IPS-18c (cell line): ENCODE measurements around the gene SLIT3.

Experiments used
- H3K4me3 ChIP-seq: 2 replicates; pipeline ENCODE4 v1.7.0; 2013; ENCODE audit warnings: low read depth, mild to moderate bottlenecking, low read length, moderate library complexity; ENCODE audit not compliant: insufficient read depth
- H3K9me3 ChIP-seq: one replicate; pipeline ENCODE4 v1.6.1; 2013; ENCODE audit warnings: mild to moderate bottlenecking, low read length, moderate library complexity; ENCODE audit not compliant: control insufficient read depth, insufficient read depth

The SLIT3 gene

GRCh38 chr5:169250887-169251286 lies 50.1 kb downstream of the SLIT3 start:
- H3K4me3 ChIP-seq: no peak overlapping the region

DNA sequence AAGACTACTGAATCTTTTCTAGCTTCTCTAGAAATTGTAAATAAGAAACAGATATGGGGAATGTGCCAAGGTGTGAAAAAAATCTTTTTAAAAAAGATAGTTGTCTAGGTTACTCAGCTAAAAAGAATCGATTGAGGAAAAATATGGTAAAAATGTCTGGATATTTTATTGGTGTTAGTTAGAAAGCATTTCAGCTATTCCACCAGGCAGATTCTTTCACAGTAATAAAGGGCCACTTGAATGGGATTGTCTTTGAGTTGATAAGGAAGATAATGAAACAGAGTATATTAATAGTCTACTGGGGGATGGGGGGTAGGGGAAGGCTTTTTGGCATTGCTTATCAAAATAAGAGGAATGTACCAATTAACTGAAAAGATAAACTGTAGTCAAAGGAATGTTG lies 51.9 kb downstream of the SLIT3 start:
- Histone ChIP-seq H3K9me3 (peaks cover 6% of the 10 kb centered on the region), H3K4me3 (no peak overlapping the region)

More at GRCh38 chr5:169250887-169251286, 50.1 kb downstream of the SLIT3 start:
- H3K9me3 ChIP-seq: peaks cover 3% of the 10 kb centered on the region

DNA sequence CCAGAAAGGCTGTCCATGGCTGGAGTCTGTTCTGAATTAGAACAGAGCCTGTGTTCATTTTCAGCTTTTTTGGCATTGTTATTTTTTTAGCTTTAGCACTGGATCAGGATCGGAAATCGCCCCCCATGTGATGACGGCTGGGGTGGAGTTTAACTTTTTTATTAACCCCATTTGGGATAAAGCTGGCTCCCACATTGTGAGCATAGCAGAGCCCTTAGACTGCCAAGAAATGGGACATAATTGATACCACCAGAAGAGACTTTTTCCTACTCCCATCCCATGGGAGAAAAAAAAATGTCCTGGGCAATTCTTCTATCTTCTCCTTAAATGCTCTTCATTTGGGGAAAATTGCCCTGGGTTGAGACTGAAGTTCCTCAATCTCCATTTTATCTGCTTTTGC lies 52.4 kb downstream of the SLIT3 start:
- peaks cover 6% of the 10 kb centered on the region for H3K9me3 ChIP-seq
- no peak overlapping the region for H3K4me3 ChIP-seq

GRCh38 chr5:169244812-169245211 lies 56.1 kb downstream of the SLIT3 start:
- H3K4me3 ChIP-seq: no peak overlapping the region
- H3K9me3 ChIP-seq: peaks cover 3% of the 10 kb centered on the region

GRCh38 chr5:169243651-169244422 lies 57.1 kb downstream of the SLIT3 start:
- H3K4me3 ChIP-seq: no peak overlapping the region
- H3K9me3 ChIP-seq: peaks cover 3% of the 10 kb centered on the region

DNA sequence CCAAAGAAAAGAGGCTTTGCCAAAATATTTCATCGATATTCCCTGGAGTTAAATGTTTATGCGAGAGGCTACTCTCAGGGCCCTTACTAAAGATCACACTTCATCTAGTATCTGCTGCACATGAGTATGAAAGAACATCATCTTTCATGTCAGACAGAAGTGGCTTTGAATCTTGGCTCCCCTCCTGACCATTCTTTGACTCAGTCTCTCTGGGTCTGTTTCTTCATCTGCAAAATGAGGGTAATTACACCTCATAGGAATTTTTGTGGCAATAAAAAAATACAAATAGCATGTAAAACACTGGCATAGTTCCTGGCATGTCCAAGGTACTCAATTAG lies 58.1 kb downstream of the SLIT3 start:
- H3K9me3 ChIP-seq: peaks cover 3% of the 10 kb centered on the region
- no peak overlapping the region for H3K4me3 ChIP-seq

DNA sequence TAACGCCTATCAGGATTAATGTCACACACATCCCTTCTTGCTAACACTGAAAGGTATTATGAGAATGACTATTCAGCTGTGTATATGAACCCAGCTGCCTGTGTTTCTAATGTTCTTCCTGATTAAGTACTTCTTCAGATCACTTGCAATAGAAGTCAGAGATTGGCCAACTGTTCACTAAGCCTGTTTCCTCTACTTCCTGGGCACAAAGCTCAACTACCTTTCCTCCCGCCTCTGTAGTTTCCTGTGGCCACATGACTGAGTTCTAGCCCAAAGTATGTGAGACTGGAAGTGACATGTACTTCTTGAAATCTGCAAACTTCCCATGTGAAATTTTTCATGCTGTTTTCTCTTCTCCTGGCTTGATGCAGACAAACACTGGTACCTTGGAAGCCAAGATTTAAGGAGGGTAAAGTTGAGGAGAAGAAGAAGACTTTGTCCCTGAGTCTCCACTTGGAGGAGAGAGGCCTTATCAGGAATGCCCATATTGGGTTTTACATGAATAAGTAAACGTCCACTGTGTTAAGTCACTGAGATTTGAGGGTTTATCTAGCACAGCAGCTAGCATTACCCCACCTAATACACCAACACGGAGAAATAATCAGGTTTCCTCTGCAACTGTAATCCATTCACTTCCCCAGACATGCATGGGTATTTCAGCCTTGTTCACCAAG lies 58.6 kb downstream of the SLIT3 start:
- peaks cover 3% of the 10 kb centered on the region for H3K9me3 ChIP-seq
- H3K4me3 ChIP-seq: no peak overlapping the region

GRCh38 chr5:169229342-169229892 lies 71.5 kb downstream of the SLIT3 start:
- no peak overlapping the region for H3K4me3 ChIP-seq
- no peaks in the 10 kb centered on the region for H3K9me3 ChIP-seq

- Histone ChIP-seq H3K9me3 (no peaks in the 10 kb centered on the region), H3K4me3 (no peak overlapping the region)
Measured at GRCh38 chr5:169226895-169227294, 74.0 kb downstream of the SLIT3 start.

- no peaks in the 10 kb centered on the region for H3K9me3 ChIP-seq
- H3K4me3 ChIP-seq: no peak overlapping the region
Measured at GRCh38 chr5:169225830-169226356, 75.0 kb downstream of the SLIT3 start.

DNA sequence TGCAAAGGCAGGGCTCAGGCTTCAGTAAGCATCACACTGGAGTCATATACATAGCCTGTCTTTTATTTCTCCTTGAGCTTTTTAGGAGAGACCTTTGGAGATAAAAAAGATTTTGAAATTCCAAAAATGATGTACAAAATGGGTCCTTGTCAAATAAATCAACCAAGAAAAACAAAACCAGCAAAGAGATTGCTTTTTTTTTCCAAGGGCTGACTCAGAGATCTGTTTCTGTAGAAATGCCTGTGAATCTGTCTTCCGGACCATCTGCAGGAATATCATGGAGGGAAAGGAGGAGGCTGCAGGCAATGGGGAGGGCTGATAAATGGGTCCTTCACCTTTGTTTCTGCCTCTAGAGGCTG lies 77.4 kb downstream of the SLIT3 start:
- no peaks in the 10 kb centered on the region for H3K9me3 ChIP-seq
- H3K4me3 ChIP-seq: no peak overlapping the region

DNA sequence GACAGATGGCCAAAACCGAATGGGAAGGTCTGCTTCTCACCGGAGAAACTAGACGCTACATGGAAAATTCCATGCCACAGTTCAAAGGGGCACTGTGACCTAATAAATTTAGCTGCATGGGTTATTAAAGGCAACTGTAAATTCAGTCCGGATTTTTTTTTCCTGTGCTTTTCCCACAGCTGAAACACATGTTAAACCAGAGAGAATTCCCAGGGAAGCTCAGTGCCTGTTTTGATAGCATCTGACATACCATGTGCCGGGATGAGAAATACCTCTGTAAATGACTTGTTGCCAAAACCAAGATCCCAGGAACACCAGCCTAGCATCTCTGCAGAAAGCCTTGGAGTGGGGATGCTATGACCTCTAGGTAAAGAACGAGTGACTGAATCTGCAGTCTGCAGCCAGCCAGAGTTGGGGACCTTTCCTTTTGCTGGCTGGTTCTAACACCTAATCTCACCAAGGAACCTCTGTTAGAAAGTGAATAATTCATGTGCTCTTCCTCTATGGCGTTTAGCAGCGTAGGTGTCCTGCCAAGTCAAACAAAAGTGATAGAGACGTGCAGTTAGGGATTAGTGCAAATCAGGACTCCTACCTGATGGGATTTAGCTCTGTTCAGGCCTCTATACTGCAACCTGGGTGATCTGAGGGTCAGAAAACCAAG lies 77.9 kb downstream of the SLIT3 start:
- H3K4me3 ChIP-seq: no peak overlapping the region
- no peaks in the 10 kb centered on the region for H3K9me3 ChIP-seq

- peaks cover 2% of the 10 kb centered on the region for H3K9me3 ChIP-seq
- no peak overlapping the region for H3K4me3 ChIP-seq
Measured at GRCh38 chr5:169221519-169221918, 79.4 kb downstream of the SLIT3 start.

DNA sequence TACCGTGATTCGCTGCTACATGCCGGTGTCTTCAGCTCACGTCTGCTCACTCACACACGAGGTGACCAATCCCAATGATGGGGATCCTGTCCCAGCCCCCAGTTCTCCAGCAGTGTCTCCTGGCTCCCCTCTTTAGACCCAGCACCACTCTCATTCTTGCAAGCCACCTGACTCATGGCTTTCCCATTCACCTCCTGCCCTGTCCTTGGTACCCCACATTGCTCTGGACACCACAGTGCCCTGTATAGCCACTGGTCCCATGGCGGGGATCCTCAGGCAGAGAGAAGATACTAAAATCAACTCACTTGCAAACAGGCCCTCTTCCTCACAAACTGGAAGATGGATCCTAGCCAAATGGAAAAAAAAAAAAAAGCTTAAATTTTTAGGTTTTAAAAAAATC lies 81.0 kb downstream of the SLIT3 start:
- H3K9me3 ChIP-seq: peaks cover 2% of the 10 kb centered on the region
- H3K4me3 ChIP-seq: no peak overlapping the region

- Histone ChIP-seq H3K4me3 (no peak overlapping the region), H3K9me3 (peaks cover 2% of the 10 kb centered on the region)
Measured at GRCh38 chr5:169219351-169219750, 81.6 kb downstream of the SLIT3 start.

DNA sequence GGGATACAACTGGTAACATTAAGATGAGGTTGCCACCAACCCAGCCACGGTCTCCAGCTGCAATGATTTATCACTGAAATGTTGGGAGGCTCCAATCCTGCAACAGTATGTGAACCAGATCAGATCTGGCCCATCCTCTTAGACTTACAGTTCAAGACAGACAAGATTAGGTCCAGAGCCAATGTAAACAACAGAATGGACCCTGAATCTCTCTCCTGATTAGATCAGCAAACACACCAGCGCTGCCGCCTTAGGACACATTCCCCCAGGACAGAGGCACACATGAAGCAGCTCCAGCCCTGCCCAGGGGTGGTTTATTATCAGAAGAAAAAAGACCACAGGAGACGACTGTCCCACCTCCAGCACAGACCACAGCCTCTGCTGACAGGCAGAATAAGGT lies 82.1 kb downstream of the SLIT3 start:
- peaks cover 2% of the 10 kb centered on the region for H3K9me3 ChIP-seq

GRCh38 chr5:169218176-169218575 lies 82.8 kb downstream of the SLIT3 start:
- Histone ChIP-seq H3K9me3 (peaks cover 2% of the 10 kb centered on the region), H3K4me3 (no peak overlapping the region)

More for the DNA sequence above, 82.1 kb downstream of the SLIT3 start:
- H3K4me3 ChIP-seq: no peak overlapping the region

DNA sequence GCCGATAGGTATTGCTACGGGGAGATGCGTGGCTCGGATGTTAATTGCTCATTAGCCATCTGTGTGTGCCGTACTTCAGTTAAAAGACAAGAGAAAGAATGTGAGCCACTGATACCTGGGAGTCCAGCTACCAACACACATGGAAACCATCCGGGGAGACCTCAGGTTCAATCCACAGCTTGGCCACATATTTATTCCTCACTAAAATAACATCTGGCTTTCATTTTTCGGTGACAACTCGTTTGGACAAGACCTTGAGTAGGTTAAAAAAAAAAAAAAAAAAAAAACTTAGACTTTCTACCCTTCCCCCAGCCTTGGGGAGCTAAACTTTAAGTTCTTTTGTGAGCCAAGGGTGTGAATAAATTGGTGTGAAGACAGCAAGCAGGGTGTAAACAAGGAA lies 84.1 kb downstream of the SLIT3 start:
- Histone ChIP-seq H3K9me3 (peaks cover 2% of the 10 kb centered on the region), H3K4me3 (no peak overlapping the region)
